HG03520 (cell line): ENCODE data around the gene ZDHHC11.

Experiments used
- ATAC-seq: cut with Tn5 transposase; IDR thresholded peaks from one replicate; pipeline ENCODE4 v1.9.1; 2021; ENCODE audit warnings: mild to moderate bottlenecking, moderate library complexity; ENCODE audit not compliant: unreplicated experiment

ZDHHC11 gene

GRCh38 chr5:850511-851006 is at the start of gene ZDHHC11:
Gene ZDHHC11, minus strand, starts transcription at chr5:850986. Its CDS starts 384 bp downstream, at chr5:850602.
- ATAC-seq = no peak

- ATAC-seq = no peak
Observed at GRCh38 chr5:893711-894110, 42.9 kb upstream of the ZDHHC11 start.

- peak; percentile 7 for ATAC-seq
Observed at GRCh38 chr5:893137-893506, 42.3 kb upstream of the ZDHHC11 start.

GRCh38 chr5:892394-893136 is 41.8 kb upstream of the ZDHHC11 start, which contains the start of the genes BRD9 and TRIP13:
Gene BRD9, minus strand, starts transcription at chr5:892801. Its CDS starts 144 bp downstream, at chr5:892657.
Gene TRIP13, plus strand, starts transcription at chr5:892884. Its CDS starts 115 bp downstream, at chr5:892999.
- ATAC-seq = peak; percentile 96

GRCh38 chr5:891837-892393 is 41.1 kb upstream of the ZDHHC11 start:
- no peak for ATAC-seq

GRCh38 chr5:891117-891836 is 40.5 kb upstream of the ZDHHC11 start:
- no peak for ATAC-seq

GRCh38 chr5:889075-889710 is 38.4 kb upstream of the ZDHHC11 start:
- no peak for ATAC-seq

- no peak for ATAC-seq
Observed at GRCh38 chr5:888638-889035, 37.9 kb upstream of the ZDHHC11 start.

GRCh38 chr5:887947-888637 is 37.3 kb upstream of the ZDHHC11 start:
- ATAC-seq = no peak

GRCh38 chr5:886716-887325 is 36.0 kb upstream of the ZDHHC11 start:
- no peak for ATAC-seq

GRCh38 chr5:886036-886435 is 35.2 kb upstream of the ZDHHC11 start:
- no peak for ATAC-seq

- ATAC-seq = no peak
Observed at GRCh38 chr5:885529-885928, 34.7 kb upstream of the ZDHHC11 start.

GRCh38 chr5:885127-885442 is 34.3 kb upstream of the ZDHHC11 start:
- no peak for ATAC-seq

GRCh38 chr5:884345-885126 is 33.8 kb upstream of the ZDHHC11 start:
- no peak for ATAC-seq

- ATAC-seq = no peak
Observed at GRCh38 chr5:883475-884181, 32.8 kb upstream of the ZDHHC11 start.

GRCh38 chr5:882253-883183 is 31.7 kb upstream of the ZDHHC11 start:
- no peak for ATAC-seq

- ATAC-seq = no peak
Observed at GRCh38 chr5:881551-881935, 30.8 kb upstream of the ZDHHC11 start.
